ENCODE results near the gene RCVRN. TPM values are rescaled to one million over a fixed set of nuclear protein-coding genes. Genes with fewer than 3 reads are reported as not detected.

The RCVRN gene
- total and polyA plus RNA-seq, 2 of the 4 experiments (the other 2 are of a cell fraction) = not detected

DNA sequence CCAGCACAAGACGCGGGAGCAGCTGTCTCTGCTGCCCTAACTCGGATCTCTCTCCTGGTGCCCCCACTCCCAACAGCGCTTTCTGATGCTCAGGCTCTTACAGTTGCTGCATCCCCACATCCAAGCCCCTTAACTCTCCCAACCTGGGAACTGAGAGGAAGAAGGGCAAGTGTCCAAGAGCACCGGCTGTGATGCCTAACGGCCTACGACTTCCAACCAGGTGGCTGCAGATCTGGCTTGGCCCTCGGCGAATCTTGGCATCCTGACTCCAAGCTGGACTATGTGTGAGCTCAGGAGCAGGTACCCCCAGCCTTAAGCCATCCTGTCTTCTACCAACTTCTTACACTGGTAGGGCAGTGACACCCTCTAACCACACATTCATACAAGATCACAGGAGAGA lies 38.3 kb upstream of the RCVRN start:
- Histone ChIP-seq H3K9me3 (ENCODE audit: control insufficient read depth, insufficient read depth, low read length) (peaks cover 6% of the 10 kb centered on the region), H2AK9ac (replicated peaks; ENCODE audit: low read depth, low read length, poor library complexity) (no peak overlapping the region), H2BK20ac (ENCODE audit: low read depth, low read length) (no peak overlapping the region), H3K9ac (ENCODE audit: low read depth, low read length) (no peak overlapping the region), H3K36me3 (ENCODE audit: control insufficient read depth, insufficient read depth, low read length) (peaks cover 13% of the 10 kb centered on the region; the same call in 1 of the 2 replicates), H3K4me2 (ENCODE audit: low read depth, low read length) (no peak overlapping the region), H2BK5ac (ENCODE audit: low read depth, low read length, poor library complexity, severe bottlenecking) (no peak overlapping the region), H2BK120ac (ENCODE audit: low read depth, low read length) (no peak overlapping the region), H3K23ac (ENCODE audit: low read depth, low read length) (no peak overlapping the region), H2BK15ac (ENCODE audit: low read depth, low read length) (no peak overlapping the region), H3K4me3 (ENCODE audit: insufficient read depth, low read depth, low read length) (no peak overlapping the region), H4K20me1 (ENCODE audit: insufficient read depth, low read length) (no peaks in the 10 kb centered on the region), H4K8ac (ENCODE audit: low read depth in 2 of 2, low read length in 2 of 2) (no peak overlapping the region), H2AFZ (replicated peaks; ENCODE audit: low read length, poor library complexity) (no peak overlapping the region), H3K4me1 (ENCODE audit: control insufficient read depth, insufficient read depth, low read length) (no peaks in the 10 kb centered on the region), H2AK5ac (ENCODE audit: low read depth, low read length) (no peak overlapping the region), H3K14ac (replicated peaks; ENCODE audit: low read depth, low read length) (no peak overlapping the region), H3K79me1 (ENCODE audit: low read depth in 1 of 2, low read length in 2 of 2) (no peaks in the 10 kb centered on the region), H3K27ac (ENCODE audit: insufficient read depth, low read length) (no peak overlapping the region), H3K18ac (ENCODE audit: low read depth, low read length) (no peak overlapping the region), H4K5ac (ENCODE audit: low read depth, low read length) (no peak overlapping the region), H3K56ac (ENCODE audit: extremely low read depth, insufficient read depth, low read length) (no peak overlapping the region), H3K9me1 (ENCODE audit: insufficient read depth, low read length) (no peaks in the 10 kb centered on the region), H3K27me3 (ENCODE audit: control insufficient read depth, insufficient read depth, low read length) (no peaks in the 10 kb centered on the region), H3K4ac (ENCODE audit: low read depth, low read length) (no peak overlapping the region), H4K91ac (ENCODE audit: insufficient read depth, low read depth, low read length) (no peak overlapping the region)
- DNase-seq (no peak), ATAC-seq (ENCODE audit: low read depth) (no peak)
- BruUV-seq (replicated peaks) = no TSS peak
- CTCF ChIA-PET = interaction anchor here (0.8 kb wide), 1 partner anchor 283 kb away, joined by 3 read pairs; no protein-coding TSS in a partner anchor
- no peak for TF ChIP-seq MAFK (IDR thresholded peaks at IDR 0.05; ENCODE audit: low read depth, low read length)
- TF ChIP-seq, protein P1, sequence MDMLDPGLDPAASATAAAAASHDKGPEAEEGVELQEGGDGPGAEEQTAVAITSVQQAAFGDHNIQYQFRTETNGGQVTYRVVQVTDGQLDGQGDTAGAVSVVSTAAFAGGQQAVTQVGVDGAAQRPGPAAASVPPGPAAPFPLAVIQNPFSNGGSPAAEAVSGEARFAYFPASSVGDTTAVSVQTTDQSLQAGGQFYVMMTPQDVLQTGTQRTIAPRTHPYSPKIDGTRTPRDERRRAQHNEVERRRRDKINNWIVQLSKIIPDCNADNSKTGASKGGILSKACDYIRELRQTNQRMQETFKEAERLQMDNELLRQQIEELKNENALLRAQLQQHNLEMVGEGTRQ (IDR thresholded peaks at IDR 0.05; ENCODE audit: low read depth, low read length) = no peak
- TF ChIP-seq, protein P2, sequence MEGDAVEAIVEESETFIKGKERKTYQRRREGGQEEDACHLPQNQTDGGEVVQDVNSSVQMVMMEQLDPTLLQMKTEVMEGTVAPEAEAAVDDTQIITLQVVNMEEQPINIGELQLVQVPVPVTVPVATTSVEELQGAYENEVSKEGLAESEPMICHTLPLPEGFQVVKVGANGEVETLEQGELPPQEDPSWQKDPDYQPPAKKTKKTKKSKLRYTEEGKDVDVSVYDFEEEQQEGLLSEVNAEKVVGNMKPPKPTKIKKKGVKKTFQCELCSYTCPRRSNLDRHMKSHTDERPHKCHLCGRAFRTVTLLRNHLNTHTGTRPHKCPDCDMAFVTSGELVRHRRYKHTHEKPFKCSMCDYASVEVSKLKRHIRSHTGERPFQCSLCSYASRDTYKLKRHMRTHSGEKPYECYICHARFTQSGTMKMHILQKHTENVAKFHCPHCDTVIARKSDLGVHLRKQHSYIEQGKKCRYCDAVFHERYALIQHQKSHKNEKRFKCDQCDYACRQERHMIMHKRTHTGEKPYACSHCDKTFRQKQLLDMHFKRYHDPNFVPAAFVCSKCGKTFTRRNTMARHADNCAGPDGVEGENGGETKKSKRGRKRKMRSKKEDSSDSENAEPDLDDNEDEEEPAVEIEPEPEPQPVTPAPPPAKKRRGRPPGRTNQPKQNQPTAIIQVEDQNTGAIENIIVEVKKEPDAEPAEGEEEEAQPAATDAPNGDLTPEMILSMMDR (conservative IDR thresholded peaks at IDR 0.05; ENCODE audit: low read depth, low read length) = no peak
- no peak for TF ChIP-seq CHD1 (IDR thresholded peaks at IDR 0.05; ENCODE audit: low read depth, low read length)
- WGBS, 2 experiments (ENCODE audit: extremely low coverage in 2 of 2, insufficient read length in 1 of 2) = 90% methylated on average over 2 of the region's 9 CpGs; no CpG with 5 or more reads in 1 of the 2 experiments
- dilution Hi-C loops (cut with HindIII; ENCODE audit: low sequenced_read_pairs, unreplicated experiment) = no loop called here
- POLR2A ChIA-PET (ENCODE audit: unreplicated experiment) = no interaction called here
- in situ Hi-C loops (cut with MboI; ENCODE audit: low sequenced_read_pairs) = no loop called here
- intact Hi-C loops (cut with micrococcal nuclease) = no loop called here

All from IMR-90 (cell line).